Right lobe of liver (tissue), 6 donors: ENCODE results near the gene RAB6C. TPM values are rescaled to one million over a fixed set of nuclear protein-coding genes. Genes with fewer than 3 reads are reported as not detected.
"Not testable (repeated sequence)": the region's sequence is repeated elsewhere in the genome, so short reads cannot be mapped to it uniquely, and the experiment has no call there.

ENCODE experiments used
- ATAC-seq, 4 donors: fragments of 200-7000 bp; cut with Tn5 transposase; one replicate each; pipeline ENCODE4 v1.9.1; 2020; ENCODE audit warnings: mild to moderate bottlenecking in 4 of 4, moderate library complexity in 4 of 4
- DNase-seq, 3 donors: peaks; one replicate each; pipeline ENCODE4 v3.0.0-alpha.2; 2020
- H3K27ac ChIP-seq, 3 donors: fragments of 200-600 bp; one replicate each; pipeline ENCODE4 v1.8.0; 2022
- H3K27me3 ChIP-seq, 2 donors: fragments of 200-600 bp; one replicate each; pipeline ENCODE4 v1.8.0; 2022
- H3K36me3 ChIP-seq, 4 donors: fragments of 200-600 bp; sonication (generic) in 1 of 4; one replicate each; pipeline versions ENCODE4 v1.5.1 to v1.8.0; 2017 to 2022; ENCODE audit warnings: control low read depth in 1 of 4
- H3K4me1 ChIP-seq, 4 donors: fragments of 200-600 bp; sonication (generic) in 1 of 4; one replicate each; pipeline versions ENCODE4 v1.5.1 to v1.8.0; 2017 to 2022; ENCODE audit warnings: control low read depth in 1 of 4
- H3K4me3 ChIP-seq, 3 donors: fragments of 200-600 bp; one replicate each; pipeline ENCODE4 v1.8.0; 2022
- H3K9me3 ChIP-seq, 4 donors: fragments of 200-600 bp; sonication (generic) in 1 of 4; one replicate each; pipeline versions ENCODE4 v1.5.1 to v1.8.0; 2017 to 2022; ENCODE audit warnings: control low read depth in 1 of 4
- CTCF ChIP-seq, 4 donors: fragments of 200-600 bp in 3 of 4; fragments of 450-650 bp in 1 of 4; IDR thresholded peaks; one replicate each; pipeline versions ENCODE4 v1.5.1 to v1.8.0; 2016 to 2022; ENCODE audit warnings: antibody characterized with exemption in 4 of 4, mild to moderate bottlenecking in 2 of 4
- POLR2A ChIP-seq: fragments of 450-650 bp; IDR thresholded peaks from one replicate; pipeline ENCODE4 v1.6.1; 2017; ENCODE audit warnings: antibody characterized with exemption, mild to moderate bottlenecking
- WGBS: methylation state at CpG from one replicate; pipeline ENCODE4 v1.1.6; 2018; ENCODE audit warnings: low coverage, low lambda C conversion rate; ENCODE audit not compliant: insufficient coverage; ENCODE audit errors: missing lambda C conversion rate; 5-methylcytosine and 5-hydroxymethylcytosine counted together
- intact Hi-C, 2 donors: fragments of 100-400 bp; cut with DNase I; formaldehyde crosslinking; loops; one replicate each; pipeline versions ENCODE4 v1.11.2 to v1.14.1; 2022
- long read RNA-seq: library from polyadenylated mRNA; unstranded; transcript quantifications from one replicate; pipeline ENCODE4 v2.0.0, GENCODE V29; 2019
- total RNA-seq, 6 experiments: library from RNA; depleted of rRNA in 2 of 6; stranded (reverse); fragments of >200 nt in 2 of 6; fragmentation: NEBNext Ultra II Directional in 3 of 6; extraction: Animal tissue kit (Norgen Biotek cat#: 25700) in 3 of 6; gene quantifications; one replicate each; pipeline versions ENCODE4 v1.1.0 to v1.2.4, GENCODE V29; 2016 to 2023
- donor health status: DM: no; HTN: yes; CAD: no.
- donor health status: DM: no; HTN: no; CAD: no.
- donor health status: DM: no; HTN: no; CAD: no.
- donor health status: DM: no; HTN: yes; CAD: no.
- donor health status: DM: no; HTN: yes; CAD: no.

RAB6C gene
- total RNA-seq: not detected
- long read RNA-seq, partial matches to known transcripts: 0 of 1 reads
- long read RNA-seq, other reads (novel, unspliced or antisense): 0 of 1 reads

GRCh38 chr2:129979629-129980155 is at the start of gene RAB6C:
Gene RAB6C (plus strand): TSS chr2:129979666. CDS start chr2:129980116, 450 bp downstream.
- H3K27me3 ChIP-seq, H3K27ac ChIP-seq, H3K9me3 ChIP-seq, intact Hi-C loops, H3K36me3 ChIP-seq, H3K4me1 ChIP-seq: not testable (repeated sequence)
- DNase-seq (peak in 1 of 3 donors; percentile 19), ATAC-seq (peak; percentile 65 to 76 (median 68))
- WGBS: 2% methylated on average over 20 of the region's 54 CpGs
- peak within 1 kb of the TSS in 2 of 3 donors; percentile 7 to 38 for H3K4me3 ChIP-seq

GRCh38 chr2:129930451-129930850 is 49.0 kb upstream of the RAB6C start:
- H3K9me3 ChIP-seq: no peaks in the 10 kb centered on the region
- no peak for ATAC-seq
- DNase-seq: no peak
- intact Hi-C loops: no loop called here
- H3K36me3 ChIP-seq: no peaks in the 10 kb centered on the region
- H3K27me3 ChIP-seq: peaks cover 0 to 8% of the 10 kb centered on the region in 2 donors
- no peak overlapping the region for H3K4me3 ChIP-seq
- TF ChIP-seq CTCF (IDR thresholded peaks at IDR 0.05): no peak
- TF ChIP-seq POLR2A: no peak
- 58% methylated on average over 2 of the region's 6 CpGs for WGBS
- no peaks in the 10 kb centered on the region for H3K4me1 ChIP-seq
- no peak overlapping the region for H3K27ac ChIP-seq

- H3K4me1 ChIP-seq, ATAC-seq, intact Hi-C loops, H3K27ac ChIP-seq, H3K9me3 ChIP-seq, H3K4me3 ChIP-seq, H3K27me3 ChIP-seq, H3K36me3 ChIP-seq: not testable (repeated sequence)
- 13% methylated on average over 3 of the region's 8 CpGs for whole genome bisulfite sequencing
- DNase-seq: peak in 1 of 3 donors; percentile 20
Observed at GRCh38 chr2:129933387-129933786, 46.1 kb upstream of the RAB6C start.

GRCh38 chr2:129934044-129934822 is 45.2 kb upstream of the RAB6C start:
- WGBS: 5% methylated on average over 24 of the region's 41 CpGs
- no peaks in the 10 kb centered on the region for H3K4me1 ChIP-seq
- H3K9me3 ChIP-seq: no peaks in the 10 kb centered on the region
- no peak overlapping the region for H3K27ac ChIP-seq
- intact Hi-C loops: no loop called here
- peaks cover 0 to 8% of the 10 kb centered on the region in 2 donors for H3K27me3 ChIP-seq
- no peak overlapping the region for H3K4me3 ChIP-seq
- no peaks in the 10 kb centered on the region for H3K36me3 ChIP-seq
- no peak for ATAC-seq
- DNase-seq: no peak
- TF ChIP-seq CTCF (IDR thresholded peaks at IDR 0.05) (no peak), POLR2A (no peak)

- Histone ChIP-seq H3K36me3 (no peaks in the 10 kb centered on the region), H3K27me3 (peaks cover 0 to 8% of the 10 kb centered on the region in 2 donors), H3K9me3 (no peaks in the 10 kb centered on the region), H3K4me3 (no peak overlapping the region), H3K27ac (no peak overlapping the region), H3K4me1 (no peaks in the 10 kb centered on the region)
- TF ChIP-seq CTCF (IDR thresholded peaks at IDR 0.05) (no peak), POLR2A (no peak)
- ATAC-seq (no peak), DNase-seq (no peak)
- intact Hi-C loops: no loop called here
- WGBS: 36% methylated on average over 1 of the region's 1 CpG
Observed at GRCh38 chr2:129935118-129935517, 44.3 kb upstream of the RAB6C start.
